GM23338 (cell line): ENCODE results near the gene ERCC6L.

Source experiments
- CREB1 ChIP-seq: fragments of 250-450 bp; sonication (Bioruptor Pico); IDR thresholded peaks from 2 replicates; pipeline ENCODE4 v1.5.0; 2020; ENCODE audit warnings: low read depth, mild to moderate bottlenecking, moderate library complexity
- EZH2 ChIP-seq: fragments of 200-600 bp; sonication (generic); IDR thresholded peaks from one replicate; pipeline ENCODE4 v1.8.0; 2017; ENCODE audit warnings: antibody characterized with exemption, mild to moderate bottlenecking, low read depth; ENCODE audit not compliant: unreplicated experiment
- EZH2phosphoT487 ChIP-seq: fragments of 200-600 bp; sonication (generic); IDR thresholded peaks from one replicate; pipeline ENCODE4 v1.8.1; 2018; ENCODE audit warnings: antibody characterized with exemption; ENCODE audit not compliant: unreplicated experiment
- JUNB ChIP-seq: IDR thresholded peaks from one replicate; pipeline ENCODE4 v1.6.1; 2016; ENCODE audit warnings: antibody characterized with exemption; ENCODE audit not compliant: unreplicated experiment
- NANOG ChIP-seq: IDR thresholded peaks from 2 replicates; pipeline ENCODE4 v1.6.1; 2016; ENCODE audit warnings: antibody characterized with exemption, borderline replicate concordance
- POLR2AphosphoS5 ChIP-seq: IDR thresholded peaks from 2 replicates; pipeline ENCODE4 v1.6.1; 2016; ENCODE audit warnings: antibody characterized with exemption, low read depth
- STAT1 ChIP-seq: IDR thresholded peaks from one replicate; pipeline ENCODE4 v1.6.1; 2016; ENCODE audit warnings: antibody characterized with exemption; ENCODE audit not compliant: unreplicated experiment
- ZNF114 ChIP-seq: fragments of 250-450 bp; sonication (Bioruptor Pico); IDR thresholded peaks from 2 replicates; pipeline ENCODE4 v1.5.0; 2020; ENCODE audit warnings: mild to moderate bottlenecking, moderate library complexity
- ZNF331 ChIP-seq: fragments of 250-450 bp; sonication (Bioruptor Pico); IDR thresholded peaks from 2 replicates; pipeline ENCODE4 v1.5.0; 2020; ENCODE audit warnings: low read depth, mild to moderate bottlenecking, moderate library complexity
- TF ChIP-seq, protein P1 (sequence below), 2 experiments: fragments of 200-600 bp in 1 of 2; sonication (generic) in 1 of 2; conservative IDR thresholded peaks; 2 replicates each; pipeline versions ENCODE4 v1.5.1 to v1.6.1; 2016 to 2017; ENCODE audit warnings: antibody characterized with exemption in 2 of 2, low read depth in 2 of 2, mild to moderate bottlenecking in 2 of 2, moderate library complexity in 1 of 2
- TF ChIP-seq, protein P2 (sequence below): IDR thresholded peaks from one replicate; pipeline ENCODE4 v1.6.1; 2018; ENCODE audit warnings: antibody characterized with exemption; ENCODE audit not compliant: unreplicated experiment
- TF ChIP-seq, protein P3 (sequence below): IDR thresholded peaks from 2 replicates; pipeline ENCODE4 v1.6.1; 2016; ENCODE audit warnings: antibody characterized with exemption
- TF ChIP-seq, protein P4 (sequence below): fragments of 250-450 bp; sonication (Bioruptor Pico); IDR thresholded peaks from 2 replicates; pipeline ENCODE4 v1.5.0; 2020; ENCODE audit warnings: mild to moderate bottlenecking, moderate library complexity

DNA sequence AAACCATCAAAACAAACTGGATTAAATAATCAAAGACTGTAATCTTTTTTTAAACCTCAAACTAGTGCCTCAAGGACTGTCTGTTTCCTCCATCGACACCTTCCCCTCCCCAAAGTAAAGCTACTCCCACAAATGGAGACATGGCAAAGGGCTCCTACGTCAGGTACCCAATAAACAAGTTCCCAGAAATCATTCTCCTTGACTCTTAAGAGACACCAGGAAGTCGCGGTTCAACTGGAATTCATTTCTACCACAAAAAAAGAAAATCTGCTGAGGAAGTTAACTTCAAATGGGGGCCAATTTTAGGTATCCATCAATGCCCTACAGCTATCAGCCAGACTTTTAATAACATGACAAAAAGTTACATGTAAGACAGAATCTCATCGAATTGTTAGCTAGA, 35.7 kb upstream of the ERCC6L start:
- TF ChIP-seq EZH2: no peak
- TF ChIP-seq, protein P1, sequence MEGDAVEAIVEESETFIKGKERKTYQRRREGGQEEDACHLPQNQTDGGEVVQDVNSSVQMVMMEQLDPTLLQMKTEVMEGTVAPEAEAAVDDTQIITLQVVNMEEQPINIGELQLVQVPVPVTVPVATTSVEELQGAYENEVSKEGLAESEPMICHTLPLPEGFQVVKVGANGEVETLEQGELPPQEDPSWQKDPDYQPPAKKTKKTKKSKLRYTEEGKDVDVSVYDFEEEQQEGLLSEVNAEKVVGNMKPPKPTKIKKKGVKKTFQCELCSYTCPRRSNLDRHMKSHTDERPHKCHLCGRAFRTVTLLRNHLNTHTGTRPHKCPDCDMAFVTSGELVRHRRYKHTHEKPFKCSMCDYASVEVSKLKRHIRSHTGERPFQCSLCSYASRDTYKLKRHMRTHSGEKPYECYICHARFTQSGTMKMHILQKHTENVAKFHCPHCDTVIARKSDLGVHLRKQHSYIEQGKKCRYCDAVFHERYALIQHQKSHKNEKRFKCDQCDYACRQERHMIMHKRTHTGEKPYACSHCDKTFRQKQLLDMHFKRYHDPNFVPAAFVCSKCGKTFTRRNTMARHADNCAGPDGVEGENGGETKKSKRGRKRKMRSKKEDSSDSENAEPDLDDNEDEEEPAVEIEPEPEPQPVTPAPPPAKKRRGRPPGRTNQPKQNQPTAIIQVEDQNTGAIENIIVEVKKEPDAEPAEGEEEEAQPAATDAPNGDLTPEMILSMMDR (conservative IDR thresholded peaks at IDR 0.05; ENCODE audit: low read depth in 2 of 2): no peak
- no peak for TF ChIP-seq EZH2phosphoT487
- TF ChIP-seq CREB1 (CRISPR knock-in tag): no peak
- TF ChIP-seq, protein P2, sequence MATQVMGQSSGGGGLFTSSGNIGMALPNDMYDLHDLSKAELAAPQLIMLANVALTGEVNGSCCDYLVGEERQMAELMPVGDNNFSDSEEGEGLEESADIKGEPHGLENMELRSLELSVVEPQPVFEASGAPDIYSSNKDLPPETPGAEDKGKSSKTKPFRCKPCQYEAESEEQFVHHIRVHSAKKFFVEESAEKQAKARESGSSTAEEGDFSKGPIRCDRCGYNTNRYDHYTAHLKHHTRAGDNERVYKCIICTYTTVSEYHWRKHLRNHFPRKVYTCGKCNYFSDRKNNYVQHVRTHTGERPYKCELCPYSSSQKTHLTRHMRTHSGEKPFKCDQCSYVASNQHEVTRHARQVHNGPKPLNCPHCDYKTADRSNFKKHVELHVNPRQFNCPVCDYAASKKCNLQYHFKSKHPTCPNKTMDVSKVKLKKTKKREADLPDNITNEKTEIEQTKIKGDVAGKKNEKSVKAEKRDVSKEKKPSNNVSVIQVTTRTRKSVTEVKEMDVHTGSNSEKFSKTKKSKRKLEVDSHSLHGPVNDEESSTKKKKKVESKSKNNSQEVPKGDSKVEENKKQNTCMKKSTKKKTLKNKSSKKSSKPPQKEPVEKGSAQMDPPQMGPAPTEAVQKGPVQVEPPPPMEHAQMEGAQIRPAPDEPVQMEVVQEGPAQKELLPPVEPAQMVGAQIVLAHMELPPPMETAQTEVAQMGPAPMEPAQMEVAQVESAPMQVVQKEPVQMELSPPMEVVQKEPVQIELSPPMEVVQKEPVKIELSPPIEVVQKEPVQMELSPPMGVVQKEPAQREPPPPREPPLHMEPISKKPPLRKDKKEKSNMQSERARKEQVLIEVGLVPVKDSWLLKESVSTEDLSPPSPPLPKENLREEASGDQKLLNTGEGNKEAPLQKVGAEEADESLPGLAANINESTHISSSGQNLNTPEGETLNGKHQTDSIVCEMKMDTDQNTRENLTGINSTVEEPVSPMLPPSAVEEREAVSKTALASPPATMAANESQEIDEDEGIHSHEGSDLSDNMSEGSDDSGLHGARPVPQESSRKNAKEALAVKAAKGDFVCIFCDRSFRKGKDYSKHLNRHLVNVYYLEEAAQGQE: no peak
- TF ChIP-seq, protein P3, sequence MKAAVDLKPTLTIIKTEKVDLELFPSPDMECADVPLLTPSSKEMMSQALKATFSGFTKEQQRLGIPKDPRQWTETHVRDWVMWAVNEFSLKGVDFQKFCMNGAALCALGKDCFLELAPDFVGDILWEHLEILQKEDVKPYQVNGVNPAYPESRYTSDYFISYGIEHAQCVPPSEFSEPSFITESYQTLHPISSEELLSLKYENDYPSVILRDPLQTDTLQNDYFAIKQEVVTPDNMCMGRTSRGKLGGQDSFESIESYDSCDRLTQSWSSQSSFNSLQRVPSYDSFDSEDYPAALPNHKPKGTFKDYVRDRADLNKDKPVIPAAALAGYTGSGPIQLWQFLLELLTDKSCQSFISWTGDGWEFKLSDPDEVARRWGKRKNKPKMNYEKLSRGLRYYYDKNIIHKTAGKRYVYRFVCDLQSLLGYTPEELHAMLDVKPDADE: no peak
- TF ChIP-seq POLR2AphosphoS5: no peak
- no peak for TF ChIP-seq NANOG
- TF ChIP-seq ZNF331 (CRISPR knock-in tag): no peak
- TF ChIP-seq, protein P4, sequence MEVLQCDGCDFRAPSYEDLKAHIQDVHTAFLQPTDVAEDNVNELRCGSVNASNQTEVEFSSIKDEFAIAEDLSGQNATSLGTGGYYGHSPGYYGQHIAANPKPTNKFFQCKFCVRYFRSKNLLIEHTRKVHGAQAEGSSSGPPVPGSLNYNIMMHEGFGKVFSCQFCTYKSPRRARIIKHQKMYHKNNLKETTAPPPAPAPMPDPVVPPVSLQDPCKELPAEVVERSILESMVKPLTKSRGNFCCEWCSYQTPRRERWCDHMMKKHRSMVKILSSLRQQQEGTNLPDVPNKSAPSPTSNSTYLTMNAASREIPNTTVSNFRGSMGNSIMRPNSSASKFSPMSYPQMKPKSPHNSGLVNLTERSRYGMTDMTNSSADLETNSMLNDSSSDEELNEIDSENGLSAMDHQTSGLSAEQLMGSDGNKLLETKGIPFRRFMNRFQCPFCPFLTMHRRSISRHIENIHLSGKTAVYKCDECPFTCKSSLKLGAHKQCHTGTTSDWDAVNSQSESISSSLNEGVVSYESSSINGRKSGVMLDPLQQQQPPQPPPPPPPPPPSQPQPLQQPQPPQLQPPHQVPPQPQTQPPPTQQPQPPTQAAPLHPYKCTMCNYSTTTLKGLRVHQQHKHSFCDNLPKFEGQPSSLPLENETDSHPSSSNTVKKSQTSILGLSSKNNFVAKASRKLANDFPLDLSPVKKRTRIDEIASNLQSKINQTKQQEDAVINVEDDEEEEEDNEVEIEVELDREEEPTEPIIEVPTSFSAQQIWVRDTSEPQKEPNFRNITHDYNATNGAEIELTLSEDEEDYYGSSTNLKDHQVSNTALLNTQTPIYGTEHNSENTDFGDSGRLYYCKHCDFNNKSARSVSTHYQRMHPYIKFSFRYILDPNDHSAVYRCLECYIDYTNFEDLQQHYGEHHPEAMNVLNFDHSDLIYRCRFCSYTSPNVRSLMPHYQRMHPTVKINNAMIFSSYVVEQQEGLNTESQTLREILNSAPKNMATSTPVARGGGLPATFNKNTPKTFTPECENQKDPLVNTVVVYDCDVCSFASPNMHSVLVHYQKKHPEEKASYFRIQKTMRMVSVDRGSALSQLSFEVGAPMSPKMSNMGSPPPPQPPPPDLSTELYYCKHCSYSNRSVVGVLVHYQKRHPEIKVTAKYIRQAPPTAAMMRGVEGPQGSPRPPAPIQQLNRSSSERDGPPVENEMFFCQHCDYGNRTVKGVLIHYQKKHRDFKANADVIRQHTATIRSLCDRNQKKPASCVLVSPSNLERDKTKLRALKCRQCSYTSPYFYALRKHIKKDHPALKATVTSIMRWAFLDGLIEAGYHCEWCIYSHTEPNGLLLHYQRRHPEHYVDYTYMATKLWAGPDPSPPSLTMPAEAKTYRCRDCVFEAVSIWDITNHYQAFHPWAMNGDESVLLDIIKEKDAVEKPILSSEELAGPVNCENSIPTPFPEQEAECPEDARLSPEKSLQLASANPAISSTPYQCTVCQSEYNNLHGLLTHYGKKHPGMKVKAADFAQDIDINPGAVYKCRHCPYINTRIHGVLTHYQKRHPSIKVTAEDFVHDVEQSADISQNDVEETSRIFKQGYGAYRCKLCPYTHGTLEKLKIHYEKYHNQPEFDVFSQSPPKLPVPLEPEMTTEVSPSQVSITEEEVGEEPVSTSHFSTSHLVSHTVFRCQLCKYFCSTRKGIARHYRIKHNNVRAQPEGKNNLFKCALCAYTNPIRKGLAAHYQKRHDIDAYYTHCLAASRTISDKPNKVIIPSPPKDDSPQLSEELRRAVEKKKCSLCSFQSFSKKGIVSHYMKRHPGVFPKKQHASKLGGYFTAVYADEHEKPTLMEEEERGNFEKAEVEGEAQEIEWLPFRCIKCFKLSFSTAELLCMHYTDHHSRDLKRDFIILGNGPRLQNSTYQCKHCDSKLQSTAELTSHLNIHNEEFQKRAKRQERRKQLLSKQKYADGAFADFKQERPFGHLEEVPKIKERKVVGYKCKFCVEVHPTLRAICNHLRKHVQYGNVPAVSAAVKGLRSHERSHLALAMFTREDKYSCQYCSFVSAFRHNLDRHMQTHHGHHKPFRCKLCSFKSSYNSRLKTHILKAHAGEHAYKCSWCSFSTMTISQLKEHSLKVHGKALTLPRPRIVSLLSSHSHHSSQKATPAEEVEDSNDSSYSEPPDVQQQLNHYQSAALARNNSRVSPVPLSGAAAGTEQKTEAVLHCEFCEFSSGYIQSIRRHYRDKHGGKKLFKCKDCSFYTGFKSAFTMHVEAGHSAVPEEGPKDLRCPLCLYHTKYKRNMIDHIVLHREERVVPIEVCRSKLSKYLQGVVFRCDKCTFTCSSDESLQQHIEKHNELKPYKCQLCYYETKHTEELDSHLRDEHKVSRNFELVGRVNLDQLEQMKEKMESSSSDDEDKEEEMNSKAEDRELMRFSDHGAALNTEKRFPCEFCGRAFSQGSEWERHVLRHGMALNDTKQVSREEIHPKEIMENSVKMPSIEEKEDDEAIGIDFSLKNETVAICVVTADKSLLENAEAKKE (CRISPR knock-in tag): no peak
- TF ChIP-seq JUNB: no peak
- no peak for TF ChIP-seq ZNF114 (CRISPR knock-in tag)
- TF ChIP-seq STAT1: no peak
